Left ventricle myocardium inferior (tissue), 1 donor: ENCODE data around the gene ANKIB1. TPM values are rescaled to one million over a fixed set of nuclear protein-coding genes. Genes with fewer than 3 reads are reported as not detected.

Experiments used
- DNase-seq: peaks from one replicate; pipeline ENCODE4 v3.0.0-alpha.2; 2020
- H3K27ac ChIP-seq: fragments of 200-600 bp; replicated peaks from 2 replicates; pipeline ENCODE4 v1.8.0; 2021
- H3K27me3 ChIP-seq: fragments of 200-600 bp; 2 replicates; pipeline ENCODE4 v1.8.0; 2021; ENCODE audit warnings: low read depth
- H3K36me3 ChIP-seq: fragments of 200-600 bp; 2 replicates; pipeline ENCODE4 v1.8.0; 2021
- H3K4me1 ChIP-seq: fragments of 200-600 bp; 2 replicates; pipeline ENCODE4 v1.8.0; 2021
- H3K4me3 ChIP-seq: fragments of 200-600 bp; 2 replicates; pipeline ENCODE4 v1.8.0; 2021; ENCODE audit warnings: mild to moderate bottlenecking, moderate library complexity
- H3K9me3 ChIP-seq: fragments of 200-600 bp; replicated peaks from 2 replicates; pipeline ENCODE4 v1.8.0; 2021
- CTCF ChIP-seq: fragments of 200-600 bp; IDR thresholded peaks from 2 replicates; pipeline ENCODE4 v1.8.0; 2021; ENCODE audit warnings: antibody characterized with exemption, mild to moderate bottlenecking, borderline replicate concordance
- intact Hi-C: fragments of 100-400 bp; cut with micrococcal nuclease; formaldehyde crosslinking; loops from one replicate; pipeline ENCODE4 v1.11.0; 2022
- total RNA-seq: library from RNA; stranded (reverse); fragmentation: NEBNext Ultra II Directional; extraction: Animal tissue kit (Norgen Biotek cat#: 25700); gene quantifications from one replicate; pipeline ENCODE4 v1.2.1, GENCODE V29; 2021
- donor health status: DM: no; HTN: yes; CAD: no; lungs with severe emphysema.

ANKIB1 gene
- total RNA-seq, 1 donor from 2014 or later: 49.9 TPM

- H3K9me3 ChIP-seq: peaks cover 13% of the 10 kb centered on the region
- no peak for DNase-seq
- no peak overlapping the region for H3K27ac ChIP-seq
- no peak for TF ChIP-seq CTCF
- H3K36me3 ChIP-seq: peaks cover 11% of the 10 kb centered on the region
- intact Hi-C loops: no loop called here
- no peaks in the 10 kb centered on the region for H3K27me3 ChIP-seq
- no peak overlapping the region for H3K4me3 ChIP-seq
- H3K4me1 ChIP-seq: no peaks in the 10 kb centered on the region
Measured at GRCh38 chr7:92336662-92337340, 91.0 kb downstream of the ANKIB1 start.

GRCh38 chr7:92340016-92340415 is 94.2 kb downstream of the ANKIB1 start:
- no peak for DNase-seq
- intact Hi-C loops: no loop called here
- Histone ChIP-seq H3K36me3 (peaks cover 20% of the 10 kb centered on the region), H3K27me3 (no peaks in the 10 kb centered on the region), H3K4me3 (no peak overlapping the region), H3K4me1 (no peaks in the 10 kb centered on the region), H3K27ac (no peak overlapping the region), H3K9me3 (peaks cover 9% of the 10 kb centered on the region)
- no peak for TF ChIP-seq CTCF

GRCh38 chr7:92343714-92344113 is 97.9 kb downstream of the ANKIB1 start:
- Histone ChIP-seq H3K4me1 (no peaks in the 10 kb centered on the region), H3K9me3 (no peaks in the 10 kb centered on the region), H3K4me3 (no peak overlapping the region), H3K27me3 (no peaks in the 10 kb centered on the region), H3K36me3 (peaks cover 49% of the 10 kb centered on the region), H3K27ac (no peak overlapping the region)
- intact Hi-C loops: no loop called here
- no peak for TF ChIP-seq CTCF
- no peak for DNase-seq

GRCh38 chr7:92352009-92352408 is 106.2 kb downstream of the ANKIB1 start:
- Histone ChIP-seq H3K9me3 (no peaks in the 10 kb centered on the region), H3K27ac (no peak overlapping the region), H3K4me1 (no peaks in the 10 kb centered on the region), H3K36me3 (peaks cover 68% of the 10 kb centered on the region), H3K27me3 (no peaks in the 10 kb centered on the region), H3K4me3 (no peak overlapping the region)
- intact Hi-C loops: no loop called here
- DNase-seq: no peak
- TF ChIP-seq CTCF: no peak

- no peak for DNase-seq
- Histone ChIP-seq H3K4me3 (no peak overlapping the region), H3K27ac (no peak overlapping the region), H3K9me3 (no peaks in the 10 kb centered on the region), H3K27me3 (no peaks in the 10 kb centered on the region), H3K36me3 (peaks cover 56% of the 10 kb centered on the region), H3K4me1 (no peaks in the 10 kb centered on the region)
- TF ChIP-seq CTCF: no peak
- intact Hi-C loops: no loop called here
Measured at GRCh38 chr7:92354214-92354613, 108.4 kb downstream of the ANKIB1 start.
